Fibroblast of the aortic adventitia (primary cell): ENCODE data around the gene FAM81A. TPM values are rescaled to one million over a fixed set of nuclear protein-coding genes. Genes with fewer than 3 reads are reported as not detected.

Source experiments
- DNase-seq: peaks from one replicate; pipeline ENCODE4 v3.0.0-alpha.2; 2010; ENCODE audit warnings: low read depth
- H3K4me3 ChIP-seq: 2 replicates; pipeline ENCODE4 v1.5.1; 2011; ENCODE audit warnings: low read depth, mild to moderate bottlenecking, control low read depth, low read length, moderate library complexity
- total RNA-seq: library from RNA; depleted of rRNA; stranded (reverse); fragments of >200 nt; gene quantifications from 2 replicates; pipeline ENCODE4 v1.2.3, GENCODE V29; 2012; ENCODE audit warnings: low replicate concordance
- TF ChIP-seq, protein P1 (sequence below): IDR thresholded peaks from 2 replicates; pipeline ENCODE4 v1.5.1; 2011; ENCODE audit warnings: mild to moderate bottlenecking, low read length, control low read depth, inconsistent platforms; ENCODE audit not compliant: insufficient read depth

Gene FAM81A
- total RNA-seq, 1 donor: 0.81 TPM

DNA sequence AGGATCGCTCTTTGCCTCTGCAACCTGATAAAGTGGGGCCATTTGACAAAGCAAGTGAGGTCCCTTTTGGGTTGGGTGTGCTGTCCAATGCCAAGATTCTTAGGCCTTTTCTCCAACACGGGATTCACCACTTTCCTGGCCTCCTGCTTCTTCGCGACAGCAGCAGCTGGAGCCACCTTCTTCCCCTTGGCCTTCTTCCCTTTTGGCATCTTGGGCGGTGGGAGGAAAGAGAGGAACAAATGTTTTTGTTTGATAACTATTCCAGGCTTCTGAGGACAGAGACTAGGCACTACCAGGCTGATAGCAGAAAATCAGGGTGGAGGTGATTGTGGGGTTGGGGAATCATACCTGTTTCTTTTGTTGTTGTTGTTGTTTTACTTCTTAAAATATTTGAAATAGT lies 30.0 kb upstream of the FAM81A start:
- TF ChIP-seq, protein P1, sequence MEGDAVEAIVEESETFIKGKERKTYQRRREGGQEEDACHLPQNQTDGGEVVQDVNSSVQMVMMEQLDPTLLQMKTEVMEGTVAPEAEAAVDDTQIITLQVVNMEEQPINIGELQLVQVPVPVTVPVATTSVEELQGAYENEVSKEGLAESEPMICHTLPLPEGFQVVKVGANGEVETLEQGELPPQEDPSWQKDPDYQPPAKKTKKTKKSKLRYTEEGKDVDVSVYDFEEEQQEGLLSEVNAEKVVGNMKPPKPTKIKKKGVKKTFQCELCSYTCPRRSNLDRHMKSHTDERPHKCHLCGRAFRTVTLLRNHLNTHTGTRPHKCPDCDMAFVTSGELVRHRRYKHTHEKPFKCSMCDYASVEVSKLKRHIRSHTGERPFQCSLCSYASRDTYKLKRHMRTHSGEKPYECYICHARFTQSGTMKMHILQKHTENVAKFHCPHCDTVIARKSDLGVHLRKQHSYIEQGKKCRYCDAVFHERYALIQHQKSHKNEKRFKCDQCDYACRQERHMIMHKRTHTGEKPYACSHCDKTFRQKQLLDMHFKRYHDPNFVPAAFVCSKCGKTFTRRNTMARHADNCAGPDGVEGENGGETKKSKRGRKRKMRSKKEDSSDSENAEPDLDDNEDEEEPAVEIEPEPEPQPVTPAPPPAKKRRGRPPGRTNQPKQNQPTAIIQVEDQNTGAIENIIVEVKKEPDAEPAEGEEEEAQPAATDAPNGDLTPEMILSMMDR: no peak
- DNase-seq: no peak

DNA sequence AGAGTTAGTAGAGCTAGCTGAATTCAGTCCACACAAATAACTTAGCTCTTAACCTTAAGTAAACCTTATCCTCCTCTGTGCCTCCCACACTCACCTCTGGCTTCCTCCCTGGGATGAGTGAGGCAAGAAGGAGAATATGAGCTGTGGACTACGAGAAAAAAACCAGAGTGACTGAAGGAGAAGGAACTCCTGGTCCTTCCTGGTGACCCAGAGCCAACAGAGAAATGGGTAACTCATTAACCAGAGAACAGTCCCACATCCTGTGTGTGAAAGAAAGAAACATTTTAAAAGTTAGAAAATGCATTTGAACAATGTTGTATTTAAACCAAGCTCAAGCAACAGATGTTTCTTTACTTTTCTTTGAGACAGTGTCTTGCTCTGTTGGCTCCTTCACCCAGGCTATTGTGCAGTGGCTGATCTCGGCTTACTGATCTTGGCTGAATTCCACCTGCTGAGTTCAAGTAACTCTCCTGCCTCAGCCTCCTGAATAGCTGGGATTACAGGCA lies 27.5 kb upstream of the FAM81A start:
- peak; percentile 16 for DNase-seq
- TF ChIP-seq, protein P1: no peak
- no peak overlapping the region for H3K4me3 ChIP-seq

More for the DNA sequence above, 30.0 kb upstream of the FAM81A start:
- no peak overlapping the region for H3K4me3 ChIP-seq

DNA sequence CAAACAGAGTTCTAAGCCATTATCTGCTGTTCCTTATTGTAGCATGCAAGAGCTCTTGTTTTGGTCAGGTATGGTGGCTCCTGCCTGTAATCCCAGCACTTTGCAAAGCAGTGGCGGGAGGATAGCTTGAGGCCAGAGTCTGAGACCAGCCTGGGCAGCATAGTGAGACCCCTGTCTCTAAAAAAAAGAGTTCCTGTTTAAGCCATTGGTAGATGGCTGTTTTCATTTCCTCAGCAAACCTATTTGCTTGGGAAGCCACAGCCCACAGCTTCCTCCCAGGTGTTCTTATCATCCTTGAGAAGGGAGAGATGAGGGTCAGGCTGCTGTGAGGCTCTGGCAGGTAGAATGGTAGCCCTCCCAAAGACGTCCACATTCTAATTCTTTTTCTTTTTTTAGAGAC lies 24.4 kb upstream of the FAM81A start:
- no peak for DNase-seq
- H3K4me3 ChIP-seq: no peak overlapping the region
- TF ChIP-seq, protein P1: no peak

DNA sequence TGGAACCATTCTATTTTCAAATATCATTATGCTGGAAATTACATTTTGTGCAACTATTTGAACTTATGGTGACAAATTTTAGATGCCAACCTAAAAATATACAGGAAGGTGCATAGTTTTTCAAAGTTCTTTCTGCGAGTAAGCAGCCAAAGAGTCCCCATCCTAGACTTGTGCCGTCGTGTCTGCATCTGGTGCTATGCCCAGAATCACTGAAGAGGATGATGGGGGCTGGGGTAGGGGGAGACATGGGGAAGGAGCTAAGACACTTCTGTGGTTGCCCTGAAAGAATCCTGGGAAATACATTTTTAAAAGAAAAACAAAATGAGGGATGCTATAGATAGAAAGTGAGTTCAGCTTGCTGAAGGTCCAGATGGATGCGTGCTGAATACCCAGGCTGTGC lies 21.2 kb upstream of the FAM81A start:
- no peak overlapping the region for H3K4me3 ChIP-seq
- TF ChIP-seq, protein P1: no peak
- no peak for DNase-seq

DNA sequence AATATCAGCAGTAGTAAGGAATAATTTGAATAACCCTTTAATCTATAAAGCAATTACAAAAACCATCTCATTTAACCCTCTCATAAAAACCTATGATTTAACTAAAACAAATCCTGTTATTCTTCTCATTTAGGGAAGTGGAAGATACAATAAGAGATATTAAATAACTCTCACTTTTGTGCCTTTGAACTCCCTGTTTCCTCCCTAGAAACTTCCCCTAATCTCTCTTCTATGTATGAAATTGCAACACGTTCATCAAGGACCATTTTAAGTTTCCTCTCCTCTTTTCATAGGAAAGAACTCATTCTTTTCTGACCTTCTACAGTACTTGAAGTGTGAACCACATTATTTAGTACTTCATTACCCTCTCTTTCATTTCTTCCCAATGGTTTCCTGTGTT lies 18.8 kb upstream of the FAM81A start:
- no peak overlapping the region for H3K4me3 ChIP-seq
- TF ChIP-seq, protein P1: no peak
- DNase-seq: no peak

DNA sequence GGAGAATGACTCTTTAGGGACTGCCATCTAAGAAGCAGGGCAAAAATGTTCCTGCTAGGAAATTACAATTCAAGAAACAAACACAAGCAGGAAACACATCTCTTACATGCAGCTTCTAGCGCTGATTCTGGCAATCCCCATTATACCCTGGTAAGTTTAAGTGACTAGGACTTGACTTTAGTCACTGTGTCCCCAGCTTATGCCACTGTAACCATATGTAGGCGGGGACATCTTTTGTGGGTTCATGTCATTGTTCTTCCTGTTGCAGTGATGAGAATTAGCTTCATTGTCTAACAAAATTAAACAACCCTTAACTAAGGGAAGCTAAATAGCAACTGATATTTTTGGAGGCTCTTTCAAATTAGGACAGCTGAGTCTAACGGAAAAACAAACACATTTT lies 17.9 kb upstream of the FAM81A start:
- no peak for DNase-seq
- no peak overlapping the region for H3K4me3 ChIP-seq
- TF ChIP-seq, protein P1: no peak

DNA sequence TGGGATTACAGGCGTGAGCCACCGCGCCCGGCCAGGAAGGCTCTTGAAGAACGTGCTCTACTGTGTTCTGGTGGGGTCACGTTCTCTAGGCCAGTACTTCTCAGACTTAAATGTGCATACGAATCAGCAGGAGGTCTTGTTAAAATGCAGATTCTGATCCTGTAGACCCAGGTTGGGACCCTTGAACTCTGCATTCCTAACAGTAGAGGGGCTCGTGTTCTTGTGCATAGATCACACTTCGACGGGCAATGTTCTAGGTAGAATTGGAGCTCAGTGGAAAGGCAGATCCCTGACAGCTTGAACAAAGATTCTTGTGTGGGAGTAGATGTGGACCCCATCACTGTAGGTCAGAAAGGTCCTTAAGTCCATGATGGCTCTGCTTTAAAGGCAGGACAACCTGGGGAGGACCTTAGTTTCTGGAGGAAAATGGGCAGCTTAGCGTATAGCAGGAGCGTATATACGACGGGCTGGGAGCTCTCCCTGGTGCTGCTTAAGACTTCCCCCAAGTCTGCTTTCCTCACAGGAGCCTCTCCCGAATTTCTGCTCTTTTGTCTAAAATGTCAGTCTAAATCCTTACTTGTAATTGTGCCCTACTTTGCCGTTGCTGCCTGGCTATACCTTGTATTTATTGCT lies 16.9 kb upstream of the FAM81A start:
- peak; percentile 59 for DNase-seq
- H3K4me3 ChIP-seq: no peak overlapping the region
- TF ChIP-seq, protein P1: no peak
